ENCODE results near the gene ANKRD28.
"Not testable (repeated sequence)": the region's sequence is repeated elsewhere in the genome, so short reads cannot be mapped to it uniquely, and the experiment has no call there.

ANKRD28 gene

DNA sequence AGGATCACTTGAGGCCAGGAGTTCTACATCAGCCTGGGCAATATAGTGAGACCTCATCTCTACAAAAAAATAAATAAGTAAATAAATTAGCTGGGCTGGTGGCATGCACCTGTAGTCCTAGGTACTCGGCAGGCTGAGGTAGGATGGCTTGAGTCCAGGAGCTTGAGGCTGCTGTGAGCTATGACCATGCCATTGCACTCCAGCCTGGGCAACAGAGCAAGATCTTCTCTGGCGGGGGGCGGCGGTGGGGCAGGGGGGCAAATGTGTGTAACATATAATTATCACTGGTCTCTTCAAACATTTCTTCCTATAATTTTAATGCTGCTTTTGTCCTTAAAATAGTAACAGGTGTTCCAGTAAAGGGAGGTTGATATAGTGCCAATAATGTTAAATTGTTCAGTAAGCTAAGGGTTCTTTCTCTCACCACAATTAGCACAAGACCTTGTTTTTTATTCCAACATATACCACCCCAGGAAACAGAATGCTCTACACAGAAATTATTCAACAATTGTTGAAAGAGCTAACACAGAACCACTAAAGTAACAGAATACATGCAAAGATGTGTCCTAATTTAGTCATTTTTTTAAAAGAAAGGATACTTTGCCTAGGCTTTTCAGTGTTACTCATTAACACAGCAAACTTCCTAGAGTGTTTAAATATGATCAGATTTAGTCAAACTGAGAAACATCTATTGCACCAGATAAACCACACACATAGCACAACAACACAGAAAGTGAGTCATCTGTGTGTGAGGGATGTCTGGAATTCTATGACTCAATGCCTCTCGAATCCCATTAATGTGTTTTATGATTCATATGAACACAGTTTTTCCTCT lies 29.1 kb downstream of the ANKRD28 start:
- peak; percentile 82 for DNase-seq

DNA sequence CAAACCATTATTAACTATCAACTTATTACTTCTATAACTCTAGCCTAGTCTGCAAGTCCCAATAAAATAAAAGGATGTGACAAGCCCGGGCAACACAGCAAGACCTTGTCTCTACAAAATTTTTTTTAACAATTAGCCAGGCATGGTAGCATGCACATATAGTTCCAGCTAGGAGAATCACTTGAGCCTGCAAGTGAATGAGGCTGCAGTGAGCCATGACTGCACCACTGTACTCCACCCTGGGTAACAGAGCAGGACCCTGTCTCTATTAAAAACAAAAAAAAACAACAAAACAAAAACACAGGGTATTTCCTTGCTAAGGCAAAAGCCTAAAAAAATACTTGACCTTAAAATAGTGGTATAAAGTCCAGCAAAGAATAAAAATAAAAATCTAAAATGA lies 31.4 kb downstream of the ANKRD28 start:
- DNase-seq, result no peak

DNA sequence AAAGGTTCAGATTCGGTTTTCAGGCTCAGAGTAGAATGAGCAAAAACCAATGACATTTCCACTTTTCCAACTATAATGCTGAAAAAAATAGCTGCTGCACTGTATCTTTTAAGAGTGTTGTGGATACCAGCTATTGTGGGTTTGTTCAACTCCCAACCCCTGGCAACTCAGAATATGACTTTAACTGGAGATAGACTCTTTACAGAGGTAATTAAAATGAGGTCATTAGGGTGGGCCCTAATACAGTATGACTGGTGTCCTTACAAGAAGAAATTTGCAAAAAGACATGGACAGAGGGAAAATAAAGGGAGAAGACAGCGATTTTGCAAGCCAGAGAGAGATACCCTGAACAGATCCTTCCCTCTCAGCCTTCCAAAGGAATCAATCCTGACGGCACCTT lies 39.5 kb downstream of the ANKRD28 start:
- DNase-seq, result no peak

DNA sequence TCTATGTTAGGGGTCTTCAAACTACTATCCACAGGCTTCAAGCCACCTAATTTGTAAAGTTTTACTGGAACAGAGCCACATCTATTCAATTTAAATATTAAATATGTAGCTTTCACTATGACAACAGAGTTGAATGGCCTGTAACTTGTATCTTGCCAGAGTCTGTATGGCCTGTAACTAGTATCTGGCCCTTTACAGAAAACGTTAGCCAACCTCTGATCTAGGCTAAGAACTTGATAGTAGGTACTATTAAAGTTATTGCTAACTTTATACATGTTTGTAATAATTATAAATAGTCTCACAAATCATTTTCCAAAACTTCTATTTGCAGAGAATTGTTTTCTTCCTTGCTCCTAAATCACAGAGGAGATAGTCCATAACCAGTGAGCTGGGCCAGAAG lies 40.0 kb downstream of the ANKRD28 start:
- DNase-seq, result no peak

DNA sequence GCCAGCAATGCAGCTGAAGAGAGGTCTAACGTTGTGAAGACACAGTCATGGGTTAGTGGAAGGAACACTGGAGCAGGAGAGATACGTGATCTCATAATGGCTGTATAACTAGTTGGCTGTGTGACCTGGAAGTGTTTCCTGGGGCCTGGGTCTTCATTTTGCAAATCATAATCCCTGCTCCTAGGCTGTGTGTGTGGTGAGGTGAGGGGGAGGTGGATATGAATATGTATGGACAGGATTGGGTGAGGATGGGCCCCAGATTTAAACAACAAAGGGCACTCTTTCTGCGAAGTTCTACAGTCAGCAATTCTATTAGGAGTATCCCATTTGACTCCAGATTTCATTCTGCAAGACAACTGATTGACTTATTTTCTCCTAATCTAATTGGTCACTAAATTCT lies 41.3 kb downstream of the ANKRD28 start:
- DNase-seq, result no peak

DNA sequence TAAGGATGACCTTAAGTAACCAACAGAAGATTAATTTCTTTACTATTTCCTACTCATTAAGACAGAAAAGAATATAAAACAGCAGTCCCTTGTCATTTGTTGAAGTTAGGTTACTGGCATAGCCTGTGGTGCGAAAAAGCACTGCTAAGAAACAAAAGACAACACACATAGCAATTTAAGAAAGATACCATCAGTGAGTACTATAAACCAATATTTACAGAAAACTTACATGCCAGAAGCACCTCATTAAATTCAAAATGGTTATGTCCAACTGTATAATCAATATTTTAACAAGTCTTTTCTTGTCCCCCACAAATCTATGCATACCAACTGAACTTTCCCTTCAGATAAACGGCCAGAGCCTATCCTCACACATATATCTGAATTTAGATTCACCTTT lies 42.0 kb downstream of the ANKRD28 start:
- no peak for DNase-seq

DNA sequence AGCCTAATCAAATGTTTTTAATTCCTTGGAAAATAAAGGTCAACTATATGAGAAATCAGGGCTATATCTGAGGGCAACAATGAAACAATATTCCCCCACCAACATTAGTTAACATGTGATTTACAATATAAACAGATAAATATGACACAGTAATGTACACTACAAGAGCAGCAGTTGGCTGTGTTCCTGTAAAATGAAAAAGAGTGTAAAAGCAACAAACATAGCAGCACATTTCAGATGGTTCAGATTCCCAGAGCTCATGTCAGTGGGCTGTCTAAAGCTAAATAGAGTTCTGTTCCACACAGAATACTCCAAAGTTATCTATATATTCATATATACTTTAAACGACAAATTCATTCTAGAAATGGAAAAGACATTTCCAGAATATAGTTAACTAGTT lies 42.6 kb downstream of the ANKRD28 start:
- no peak for DNase-seq

DNA sequence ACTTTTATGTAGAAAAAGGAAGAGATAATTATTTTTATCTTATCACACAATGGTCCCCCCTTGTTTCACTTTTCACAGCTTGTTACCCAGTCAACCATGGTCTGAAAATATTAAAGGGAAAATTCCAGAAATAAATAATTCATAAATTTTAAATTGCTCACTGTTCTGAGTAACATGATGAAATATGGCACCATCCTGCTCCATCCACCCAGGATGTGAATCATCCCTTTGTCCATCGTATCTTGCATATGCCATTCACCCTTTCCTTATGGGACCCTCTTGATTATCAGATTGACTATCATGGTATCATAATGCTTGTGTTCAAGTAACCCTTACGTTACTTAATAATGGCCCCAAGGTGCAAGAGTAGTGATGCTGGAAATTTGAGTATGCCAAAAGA lies 43.7 kb downstream of the ANKRD28 start:
- no peak for DNase-seq

DNA sequence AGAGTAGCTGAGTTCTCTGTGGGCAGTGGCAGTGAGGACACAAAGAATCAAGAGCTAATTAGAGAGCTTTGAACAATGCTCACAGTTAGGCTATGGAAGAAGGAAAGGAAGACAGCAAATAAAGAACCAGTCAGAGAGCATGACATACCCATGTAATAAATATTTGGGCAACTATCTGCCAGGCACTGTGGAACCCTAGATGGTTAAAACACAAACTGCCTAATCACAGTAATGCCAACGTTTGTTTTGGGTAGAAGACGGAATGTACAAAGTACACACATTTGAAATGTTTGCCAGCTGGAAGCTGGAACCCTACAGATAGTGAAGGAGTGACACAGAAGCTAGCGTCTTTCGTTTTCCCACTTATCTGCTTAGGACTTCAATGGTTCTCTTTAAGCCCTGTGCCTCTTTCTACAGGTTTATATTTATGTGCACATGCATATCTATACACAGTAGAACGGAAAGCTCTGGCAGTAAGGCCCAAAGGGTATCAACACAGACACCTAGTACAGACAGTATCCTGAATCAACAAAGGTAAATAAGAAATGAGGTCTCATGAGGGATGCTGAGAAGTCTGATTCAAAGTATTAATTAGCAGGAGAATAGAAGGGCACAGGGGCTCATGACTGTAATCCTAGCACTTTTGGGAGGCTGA lies 44.6 kb downstream of the ANKRD28 start:
- no peak for DNase-seq

DNA sequence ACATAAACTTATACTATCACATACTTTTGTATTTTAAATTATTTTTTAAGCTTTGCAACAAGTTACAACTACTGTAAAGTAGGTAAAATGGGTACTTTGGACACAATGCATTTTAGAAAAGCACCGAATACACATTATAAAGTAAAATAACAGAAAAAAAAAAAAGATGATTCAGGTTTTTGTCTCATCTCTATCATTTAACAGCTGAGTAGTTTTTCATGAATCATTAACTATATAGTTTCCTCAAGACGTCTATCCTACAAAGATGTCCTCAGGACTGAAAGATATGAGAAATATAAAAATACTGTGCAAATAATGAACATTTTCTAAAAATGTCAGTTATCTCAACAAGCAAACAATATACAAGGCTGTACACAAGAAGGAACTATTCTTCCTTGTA lies 46.9 kb downstream of the ANKRD28 start:
- DNase-seq, result no peak

DNA sequence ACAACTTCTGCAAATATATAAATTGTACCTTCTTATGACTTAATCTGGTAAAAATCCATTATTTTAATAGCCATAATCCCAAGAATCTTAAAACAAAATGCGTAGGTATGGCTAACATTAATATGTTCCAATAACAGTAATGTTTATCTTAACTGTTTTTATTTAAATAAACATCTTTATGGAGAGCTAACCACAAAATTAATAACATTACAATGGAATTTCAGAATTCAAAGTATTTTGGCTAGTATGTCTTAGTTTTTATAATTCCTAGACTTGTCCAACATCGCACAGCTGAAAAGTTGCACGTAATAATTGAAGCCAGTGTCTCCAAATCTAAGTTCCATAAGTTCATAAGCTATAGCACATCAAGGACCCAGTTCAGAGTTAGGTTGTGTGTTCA lies 47.6 kb downstream of the ANKRD28 start:
- no peak for DNase-seq

DNA sequence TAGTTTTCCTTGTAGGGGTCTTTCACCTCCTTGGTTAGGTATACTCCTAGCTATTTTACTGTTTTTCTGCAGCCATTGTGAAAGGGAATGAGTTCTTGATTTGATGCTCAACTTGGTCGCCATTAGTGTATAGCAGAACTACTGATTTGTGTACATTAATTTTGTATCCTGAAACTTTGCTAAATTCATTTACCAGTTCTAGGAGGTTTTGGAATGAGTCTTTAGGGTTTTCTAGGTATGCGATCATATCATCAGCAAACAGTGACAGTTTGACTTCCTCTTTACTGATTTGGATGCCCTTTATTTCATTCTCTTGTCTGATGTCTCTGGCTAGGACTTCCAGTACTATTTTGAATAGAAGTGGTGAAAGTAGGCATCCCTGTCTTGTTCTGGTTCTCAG lies 51.9 kb downstream of the ANKRD28 start:
- peak; percentile 77 for DNase-seq

DNA sequence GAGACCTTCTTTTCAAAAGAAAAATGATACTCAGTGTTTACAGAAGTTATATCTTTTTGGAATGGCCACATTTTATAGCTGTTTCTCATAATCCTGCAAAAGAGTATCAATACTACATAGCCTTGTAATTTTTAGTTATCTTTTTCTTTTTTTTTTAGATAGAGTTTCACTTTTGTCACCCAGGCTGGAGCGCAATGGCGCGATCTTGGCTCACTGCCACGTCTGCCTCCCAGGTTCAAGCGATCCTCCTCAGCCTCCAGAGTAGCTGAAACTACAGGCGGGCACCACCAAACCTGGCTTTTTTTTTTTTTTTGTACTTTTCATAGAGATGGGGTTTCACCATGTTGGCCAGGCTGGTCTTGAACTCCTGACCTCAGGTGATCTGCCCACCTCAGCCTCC lies 53.6 kb downstream of the ANKRD28 start:
- DNase-seq, result no peak

DNA sequence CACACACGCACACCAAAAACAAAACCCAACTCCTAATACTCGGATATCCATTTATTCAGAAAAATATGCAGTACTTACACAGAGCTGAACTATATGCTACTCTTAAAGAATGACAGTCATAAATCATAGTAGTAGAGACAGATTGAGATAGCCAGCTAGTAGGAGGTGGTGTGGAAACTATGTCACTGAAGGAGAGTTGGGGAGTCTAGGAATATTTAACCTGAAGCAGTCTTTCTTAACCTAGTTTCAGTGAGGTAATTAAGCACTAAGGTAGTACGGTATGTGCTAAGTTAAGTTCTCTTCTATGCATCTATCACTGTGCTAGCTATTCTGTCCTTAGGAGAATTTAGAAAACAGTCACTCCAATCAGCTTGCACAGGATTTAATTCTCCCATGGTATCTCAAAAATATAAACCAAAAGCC lies 54.2 kb downstream of the ANKRD28 start:
- DNase-seq, result no peak

DNA sequence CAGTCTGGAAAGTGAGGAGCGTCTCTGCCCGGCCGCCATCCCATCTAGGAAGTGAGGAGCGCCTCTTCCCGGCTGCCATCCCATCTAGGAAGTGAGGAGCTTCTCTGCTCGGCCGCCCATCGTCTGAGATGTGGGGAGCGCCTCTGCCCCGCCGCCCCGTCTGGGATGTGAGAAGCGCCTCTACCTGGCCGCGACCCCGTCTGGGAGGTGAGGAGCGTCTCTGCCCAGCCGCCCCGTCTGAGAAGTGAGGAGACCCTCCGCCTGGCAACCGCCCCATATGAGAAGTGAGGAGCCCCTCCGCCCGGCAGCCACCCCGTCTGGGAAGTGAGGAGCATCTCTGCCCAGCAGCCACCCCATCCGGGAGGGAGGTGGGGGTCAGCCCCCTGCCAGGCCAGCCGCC lies 55.5 kb downstream of the ANKRD28 start:
- DNase-seq, result not testable (repeated sequence)

DNA sequence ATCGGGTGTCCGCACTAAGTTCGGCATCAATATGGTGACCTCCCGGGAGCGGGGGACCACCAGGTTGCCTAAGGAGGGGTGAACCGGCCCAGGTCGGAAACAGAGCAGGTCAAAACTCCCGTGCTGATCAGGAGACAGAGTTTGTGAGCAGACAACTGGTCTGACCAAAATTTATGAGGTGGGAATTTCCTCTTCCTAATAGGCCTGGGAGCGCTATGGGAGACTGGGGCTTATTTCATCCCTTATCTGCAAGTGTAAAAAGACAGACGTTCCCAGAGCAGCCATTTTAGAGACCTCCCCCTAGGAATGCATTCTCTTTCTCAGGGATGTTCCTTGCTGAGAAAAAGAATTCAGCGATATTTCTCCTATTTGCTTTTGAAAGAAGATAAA lies 59.2 kb downstream of the ANKRD28 start:
- DNase-seq, result not testable (repeated sequence)

DNA sequence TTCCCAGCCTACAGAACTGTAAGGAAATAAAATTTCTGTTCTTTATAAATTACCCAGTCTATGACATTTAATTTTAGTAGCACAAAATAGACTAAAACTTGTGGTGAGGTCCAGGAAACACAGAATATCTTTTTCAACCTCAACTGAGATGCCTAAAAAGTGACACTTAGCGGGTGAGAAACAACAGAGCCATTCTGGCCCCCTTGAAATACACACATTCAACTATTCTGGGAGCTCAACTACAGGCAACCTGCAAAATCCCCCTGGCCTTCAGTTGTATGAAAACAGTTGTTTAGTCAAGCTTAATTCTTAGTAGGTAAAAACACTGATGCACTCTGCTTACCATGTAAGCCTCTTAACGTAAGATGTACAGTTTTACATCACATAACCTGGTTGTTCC lies 66.8 kb downstream of the ANKRD28 start:
- DNase-seq, result no peak

DNA sequence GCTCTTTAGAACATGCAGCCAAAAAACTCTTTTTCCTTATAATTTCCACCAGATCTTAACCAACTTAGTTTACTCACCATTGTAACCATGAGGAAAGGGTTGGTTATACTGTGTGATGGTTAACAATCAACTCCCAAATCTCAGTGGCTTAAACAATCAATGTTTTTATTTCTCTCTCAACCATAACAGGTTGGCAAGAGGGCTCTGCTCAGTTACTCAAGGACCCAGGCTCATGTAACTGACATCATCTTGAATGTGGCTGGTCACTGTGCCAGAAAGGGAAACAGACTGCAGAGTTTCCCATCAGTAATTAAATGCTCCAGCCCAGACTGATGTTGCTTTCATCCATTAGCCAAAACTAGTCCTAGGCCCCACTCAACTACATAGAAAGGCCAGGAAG lies 69.0 kb downstream of the ANKRD28 start:
- no peak for DNase-seq

DNA sequence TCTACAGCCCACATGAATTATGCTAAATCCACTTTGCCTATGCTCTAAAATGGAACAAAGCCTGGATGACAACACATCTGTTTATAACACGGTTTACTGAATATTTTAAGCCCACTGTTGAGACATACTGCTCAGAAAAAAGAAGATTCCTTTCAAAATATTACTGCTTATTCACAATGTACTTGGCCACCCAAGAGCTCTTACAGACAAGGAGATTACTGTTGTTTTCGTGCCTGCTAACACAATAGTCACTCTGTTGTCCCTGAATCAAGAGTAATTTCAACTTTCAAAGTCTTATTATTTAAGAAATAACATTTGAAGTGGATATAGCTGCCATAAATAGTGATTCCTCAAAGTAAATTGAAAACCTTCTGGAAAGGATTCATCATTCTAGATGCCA lies 70.9 kb downstream of the ANKRD28 start:
- no peak for DNase-seq

DNA sequence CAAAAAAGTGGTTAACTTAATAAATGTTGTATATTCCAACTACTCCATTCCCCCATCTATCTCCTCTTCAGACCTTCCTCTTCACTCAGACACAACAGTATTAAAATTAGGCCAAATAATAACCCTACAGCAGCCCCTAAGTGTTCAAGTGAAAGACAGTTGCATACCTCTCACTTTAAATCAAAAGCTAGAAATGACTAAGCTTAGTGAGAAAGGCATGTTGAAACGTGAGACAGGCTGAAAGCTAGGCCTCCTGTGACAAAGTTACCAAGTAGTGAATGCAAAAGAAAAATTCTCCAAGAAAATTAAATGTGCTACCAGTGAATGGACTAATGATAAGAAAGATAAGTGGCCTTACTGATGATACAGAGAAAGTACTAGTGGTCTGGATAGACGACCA lies 71.7 kb downstream of the ANKRD28 start:
- DNase-seq, result peak; percentile 70

DNA sequence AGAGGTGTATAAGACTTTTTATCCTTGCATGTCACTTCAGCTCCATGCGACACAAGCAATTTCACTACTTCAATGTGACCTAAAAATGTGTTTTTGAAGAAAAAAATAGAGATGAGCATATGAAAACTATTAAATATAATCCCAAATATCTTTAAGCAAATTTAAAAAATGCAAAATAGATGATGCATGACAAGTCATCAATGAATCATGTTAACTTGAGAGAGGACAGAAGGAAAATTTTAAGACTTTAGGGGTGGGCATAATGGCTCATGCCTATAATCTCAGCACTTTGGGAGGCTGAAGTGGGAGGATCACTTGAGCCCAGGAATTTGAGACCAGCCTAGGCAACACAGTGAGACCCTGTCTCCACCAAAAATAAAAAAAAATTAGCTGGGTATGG lies 73.3 kb downstream of the ANKRD28 start:
- no peak for DNase-seq

DNA sequence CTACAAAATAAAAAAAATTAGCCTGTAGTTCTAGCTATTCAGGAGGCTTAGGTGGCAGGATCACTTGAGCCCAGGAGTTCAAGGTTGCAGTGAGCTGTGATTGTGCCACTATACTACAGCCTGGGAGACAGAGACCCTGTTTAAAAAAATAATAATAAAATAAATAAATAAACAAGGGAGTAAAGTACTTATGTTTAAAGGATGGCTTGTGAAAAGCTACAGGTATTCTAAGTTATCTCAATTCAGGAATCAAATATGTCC lies 74.2 kb downstream of the ANKRD28 start:
- DNase-seq, result no peak

DNA sequence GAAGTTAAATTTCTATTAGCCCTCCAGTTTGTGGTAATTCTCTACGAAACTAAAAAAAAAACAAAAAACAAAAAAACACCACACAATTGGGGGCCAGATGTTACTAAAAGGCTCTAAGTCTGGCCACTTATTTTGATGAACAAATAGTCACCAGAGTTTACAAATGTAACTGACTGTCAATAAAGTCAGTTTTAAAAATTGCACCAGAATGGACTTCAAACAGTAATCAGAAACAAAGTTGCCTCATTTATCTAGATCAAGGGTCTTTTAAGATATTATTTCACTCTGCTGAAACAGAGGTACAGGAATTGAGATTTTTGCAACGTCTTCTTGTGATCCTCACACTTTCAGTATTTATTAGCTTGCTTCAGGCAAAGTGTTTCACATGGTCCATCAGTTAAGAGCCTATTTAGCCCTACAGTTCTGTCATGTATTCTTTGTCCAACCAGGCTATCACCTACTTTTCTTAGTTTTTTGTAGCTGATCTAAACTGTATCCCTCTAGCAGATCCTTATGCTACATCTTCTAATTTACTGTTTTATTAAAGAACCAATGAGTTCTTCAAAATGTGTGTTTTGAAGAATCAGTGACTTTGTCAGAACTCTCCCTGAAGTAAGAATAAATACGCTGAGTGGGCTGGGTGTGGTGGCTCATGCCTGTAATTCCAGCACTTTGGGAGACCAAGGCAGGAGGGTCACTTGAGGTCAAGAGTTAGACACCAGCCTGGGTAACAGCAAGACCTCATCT lies 74.7 kb downstream of the ANKRD28 start:
- DNase-seq, result no peak

DNA sequence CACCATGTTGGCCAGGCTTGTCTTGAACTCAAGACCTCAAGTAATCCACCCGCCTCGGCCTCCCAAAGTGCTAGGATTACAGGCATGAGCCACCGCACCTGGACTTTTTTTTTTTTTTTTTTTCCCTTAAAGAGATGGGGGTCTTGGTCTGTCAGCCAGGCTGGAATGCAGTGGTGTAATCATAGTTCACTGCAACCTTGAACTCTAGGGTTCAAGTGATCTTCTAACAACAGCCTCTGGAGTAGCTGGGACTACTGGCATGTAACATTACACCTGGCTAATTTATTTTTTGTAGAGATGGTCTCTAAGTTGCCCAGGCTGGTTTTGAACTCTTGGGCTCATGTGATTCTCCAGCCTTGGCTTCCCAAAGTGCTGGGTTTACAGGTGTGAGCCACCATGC lies 81.6 kb downstream of the ANKRD28 start:
- DNase-seq, result no peak
